ENCODE measurements around the gene STK40.
A peak's percentile ranks its signal among the peaks of the same experiment; 100 is the strongest.

Gene STK40

GRCh38 chr1:36415661-36416326 is 30.1 kb upstream of the STK40 start:
- H3K27ac ChIP-seq (ENCODE audit: low read length): no peak overlapping the region
- H3K4me1 ChIP-seq (ENCODE audit: control insufficient read depth, insufficient read depth, low read length): no peaks in the 10 kb centered on the region
- no peaks in the 10 kb centered on the region for H3K9me3 ChIP-seq (ENCODE audit: control insufficient read depth, insufficient read depth, low read length)
- no CpG with 5 or more reads among the region's 15 CpGs for WGBS (ENCODE audit: insufficient coverage, insufficient read length)
- no peak for DNase-seq (ENCODE audit: low read depth, low spot score)
- no peak overlapping the region for H3K4me3 ChIP-seq (ENCODE audit: low read length)
- H3K36me3 ChIP-seq (ENCODE audit: control insufficient read depth, insufficient read depth, low read length): no peaks in the 10 kb centered on the region
- no peaks in the 10 kb centered on the region for H3K27me3 ChIP-seq (ENCODE audit: control insufficient read depth, insufficient read depth, low read length)

GRCh38 chr1:36414384-36414783 is 28.7 kb upstream of the STK40 start:
- no peaks in the 10 kb centered on the region for H3K9me3 ChIP-seq (ENCODE audit: control insufficient read depth, insufficient read depth, low read length)
- no peaks in the 10 kb centered on the region for H3K4me1 ChIP-seq (ENCODE audit: control insufficient read depth, insufficient read depth, low read length)
- H3K27me3 ChIP-seq (ENCODE audit: control insufficient read depth, insufficient read depth, low read length): no peaks in the 10 kb centered on the region
- H3K27ac ChIP-seq (ENCODE audit: low read length): no peak overlapping the region
- DNase-seq (ENCODE audit: low read depth, low spot score): no peak
- no peak overlapping the region for H3K4me3 ChIP-seq (ENCODE audit: low read length)
- H3K36me3 ChIP-seq (ENCODE audit: control insufficient read depth, insufficient read depth, low read length): no peaks in the 10 kb centered on the region
- WGBS (ENCODE audit: insufficient coverage, insufficient read length): no CpG with 5 or more reads among the region's 4 CpGs

GRCh38 chr1:36411674-36412648 is 26.2 kb upstream of the STK40 start:
- no peaks in the 10 kb centered on the region; the same call in 1 of the 2 replicates for H3K36me3 ChIP-seq (ENCODE audit: control insufficient read depth, insufficient read depth, low read length)
- no CpG with 5 or more reads among the region's 11 CpGs for WGBS (ENCODE audit: insufficient coverage, insufficient read length)
- DNase-seq (ENCODE audit: low read depth, low spot score): no peak
- no peaks in the 10 kb centered on the region for H3K27me3 ChIP-seq (ENCODE audit: control insufficient read depth, insufficient read depth, low read length)
- no peaks in the 10 kb centered on the region for H3K9me3 ChIP-seq (ENCODE audit: control insufficient read depth, insufficient read depth, low read length)
- H3K4me3 ChIP-seq (ENCODE audit: low read length): no peak overlapping the region
- no peak overlapping the region for H3K27ac ChIP-seq (ENCODE audit: low read length)
- H3K4me1 ChIP-seq (ENCODE audit: control insufficient read depth, insufficient read depth, low read length): no peaks in the 10 kb centered on the region

- no peak overlapping the region for H3K4me3 ChIP-seq (ENCODE audit: low read length)
- no peak for DNase-seq (ENCODE audit: low read depth, low spot score)
- H3K27me3 ChIP-seq (ENCODE audit: control insufficient read depth, insufficient read depth, low read length): no peaks in the 10 kb centered on the region
- H3K4me1 ChIP-seq (ENCODE audit: control insufficient read depth, insufficient read depth, low read length): no peaks in the 10 kb centered on the region
- H3K27ac ChIP-seq (ENCODE audit: low read length): no peak overlapping the region
- no peaks in the 10 kb centered on the region; the same call in 1 of the 2 replicates for H3K36me3 ChIP-seq (ENCODE audit: control insufficient read depth, insufficient read depth, low read length)
- no CpG with 5 or more reads among the region's 2 CpGs for WGBS (ENCODE audit: insufficient coverage, insufficient read length)
- no peaks in the 10 kb centered on the region for H3K9me3 ChIP-seq (ENCODE audit: control insufficient read depth, insufficient read depth, low read length)
These were observed 22.8 kb upstream of the STK40 start for GRCh38 chr1:36408479-36408878.

GRCh38 chr1:36406440-36406839 is 20.7 kb upstream of the STK40 start:
- no peak for DNase-seq (ENCODE audit: low read depth, low spot score)
- no peak overlapping the region for H3K27ac ChIP-seq (ENCODE audit: low read length)
- no CpG with 5 or more reads among the region's 1 CpG for WGBS (ENCODE audit: insufficient coverage, insufficient read length)

GRCh38 chr1:36402504-36402890 is 16.8 kb upstream of the STK40 start:
- Histone ChIP-seq H3K4me1 (ENCODE audit: control insufficient read depth, insufficient read depth, low read length) (peaks cover 7% of the 10 kb centered on the region), H3K36me3 (ENCODE audit: control insufficient read depth, insufficient read depth, low read length) (no peaks in the 10 kb centered on the region; the same call in 1 of the 2 replicates), H3K9me3 (ENCODE audit: control insufficient read depth, insufficient read depth, low read length) (no peaks in the 10 kb centered on the region), H3K4me3 (ENCODE audit: low read length) (no peak overlapping the region), H3K27ac (ENCODE audit: low read length) (no peak overlapping the region), H3K27me3 (ENCODE audit: control insufficient read depth, insufficient read depth, low read length) (no peaks in the 10 kb centered on the region)
- no peak for DNase-seq (ENCODE audit: low read depth, low spot score)
- WGBS (ENCODE audit: insufficient coverage, insufficient read length): no CpG with 5 or more reads among the region's 4 CpGs

More at GRCh38 chr1:36406440-36406839, 20.7 kb upstream of the STK40 start:
- no peaks in the 10 kb centered on the region for H3K27me3 ChIP-seq (ENCODE audit: control insufficient read depth, insufficient read depth, low read length)
- H3K36me3 ChIP-seq (ENCODE audit: control insufficient read depth, insufficient read depth, low read length): no peaks in the 10 kb centered on the region; the same call in 1 of the 2 replicates
- peaks cover 5% of the 10 kb centered on the region for H3K4me1 ChIP-seq (ENCODE audit: control insufficient read depth, insufficient read depth, low read length)
- no peak overlapping the region for H3K4me3 ChIP-seq (ENCODE audit: low read length)
- H3K9me3 ChIP-seq (ENCODE audit: control insufficient read depth, insufficient read depth, low read length): no peaks in the 10 kb centered on the region

- peaks cover 7% of the 10 kb centered on the region for H3K4me1 ChIP-seq (ENCODE audit: control insufficient read depth, insufficient read depth, low read length)
- no peaks in the 10 kb centered on the region for H3K27me3 ChIP-seq (ENCODE audit: control insufficient read depth, insufficient read depth, low read length)
- no CpG with 5 or more reads among the region's 12 CpGs for WGBS (ENCODE audit: insufficient coverage, insufficient read length)
- H3K27ac ChIP-seq (ENCODE audit: low read length): no peak overlapping the region
- no peak for DNase-seq (ENCODE audit: low read depth, low spot score)
- H3K4me3 ChIP-seq (ENCODE audit: low read length): peak overlapping the region; percentile 59; the same call in 1 of the 2 replicates
- no peaks in the 10 kb centered on the region for H3K36me3 ChIP-seq (ENCODE audit: control insufficient read depth, insufficient read depth, low read length)
- no peaks in the 10 kb centered on the region for H3K9me3 ChIP-seq (ENCODE audit: control insufficient read depth, insufficient read depth, low read length)
These were observed 16.1 kb upstream of the STK40 start for GRCh38 chr1:36401602-36402503.

GRCh38 chr1:36400825-36401601 is 15.3 kb upstream of the STK40 start:
- H3K36me3 ChIP-seq (ENCODE audit: control insufficient read depth, insufficient read depth, low read length): no peaks in the 10 kb centered on the region
- no CpG with 5 or more reads among the region's 22 CpGs for WGBS (ENCODE audit: insufficient coverage, insufficient read length)
- no peak overlapping the region for H3K27ac ChIP-seq (ENCODE audit: low read length)
- peaks cover 7% of the 10 kb centered on the region for H3K4me1 ChIP-seq (ENCODE audit: control insufficient read depth, insufficient read depth, low read length)
- peak; percentile 93 for DNase-seq (ENCODE audit: low read depth, low spot score)
- H3K4me3 ChIP-seq (ENCODE audit: low read length): peak overlapping the region; percentile 59; the same call in 1 of the 2 replicates
- H3K27me3 ChIP-seq (ENCODE audit: control insufficient read depth, insufficient read depth, low read length): no peaks in the 10 kb centered on the region
- no peaks in the 10 kb centered on the region for H3K9me3 ChIP-seq (ENCODE audit: control insufficient read depth, insufficient read depth, low read length)

GRCh38 chr1:36400514-36400824 is 14.7 kb upstream of the STK40 start:
- Histone ChIP-seq H3K9me3 (ENCODE audit: control insufficient read depth, insufficient read depth, low read length) (no peaks in the 10 kb centered on the region), H3K27me3 (ENCODE audit: control insufficient read depth, insufficient read depth, low read length) (no peaks in the 10 kb centered on the region), H3K36me3 (ENCODE audit: control insufficient read depth, insufficient read depth, low read length) (no peaks in the 10 kb centered on the region), H3K27ac (ENCODE audit: low read length) (no peak overlapping the region), H3K4me1 (ENCODE audit: control insufficient read depth, insufficient read depth, low read length) (peaks cover 7% of the 10 kb centered on the region), H3K4me3 (ENCODE audit: low read length) (no peak overlapping the region; the same call in 1 of the 2 replicates)
- WGBS (ENCODE audit: insufficient coverage, insufficient read length): no CpG with 5 or more reads among the region's 10 CpGs
- no peak for DNase-seq (ENCODE audit: low read depth, low spot score)
